Tibial nerve (tissue), 4 donors: ENCODE measurements around the gene SPATA24. TPM values are rescaled to one million over a fixed set of nuclear protein-coding genes. Genes with fewer than 3 reads are reported as not detected.
"Not testable (repeated sequence)": the region's sequence is repeated elsewhere in the genome, so short reads cannot be mapped to it uniquely, and the experiment has no call there.

Source experiments
- DNase-seq, 2 donors: peaks; one replicate each; pipeline ENCODE4 v3.0.0-alpha.2; 2019; ENCODE audit warnings: low spot score in 2 of 2
- H3K27ac ChIP-seq, 4 donors: fragments of 200-600 bp; sonication (generic) in 3 of 4; one replicate each; pipeline ENCODE4 v1.5.1; 2017 to 2019; ENCODE audit warnings: mild to moderate bottlenecking in 1 of 4
- H3K27me3 ChIP-seq, 2 donors: fragments of 200-600 bp; sonication (generic) in 1 of 2; one replicate each; pipeline versions ENCODE4 v1.5.1 to v1.6.0; 2017 to 2019
- H3K36me3 ChIP-seq, 3 donors: fragments of 200-600 bp; sonication (generic); one replicate each; pipeline ENCODE4 v1.5.1; 2018 to 2019
- H3K4me1 ChIP-seq, 4 donors: fragments of 200-600 bp; sonication (generic) in 3 of 4; one replicate each; pipeline ENCODE4 v1.5.1; 2017 to 2019
- H3K4me3 ChIP-seq, 4 donors: fragments of 200-600 bp; sonication (generic) in 3 of 4; one replicate each; pipeline ENCODE4 v1.5.1; 2017 to 2019; ENCODE audit warnings: mild to moderate bottlenecking in 1 of 4, moderate library complexity in 1 of 4
- H3K9me3 ChIP-seq, 4 donors: fragments of 200-600 bp; sonication (generic) in 3 of 4; one replicate each; pipeline ENCODE4 v1.5.1; 2017 to 2019
- EP300 ChIP-seq, 2 donors: sonication (generic); formaldehyde crosslinking; IDR thresholded peaks; one replicate each; pipeline ENCODE4 v1.6.1; 2017; ENCODE audit warnings: antibody characterized with exemption in 2 of 2, mild to moderate bottlenecking in 1 of 2
- POLR2A ChIP-seq, 2 donors: fragments of 450-650 bp; IDR thresholded peaks; one replicate each; pipeline ENCODE4 v1.6.1; 2017; ENCODE audit warnings: antibody characterized with exemption in 2 of 2, mild to moderate bottlenecking in 2 of 2, moderate library complexity in 2 of 2
- WGBS, 2 donors: methylation state at CpG; one replicate each; pipeline ENCODE4 v1.1.5; 2018; 5-methylcytosine and 5-hydroxymethylcytosine counted together
- total RNA-seq, 4 donors: library from RNA; depleted of rRNA; stranded (reverse); fragments of >200 nt; gene quantifications; one replicate each; pipeline ENCODE4 v1.1.0, GENCODE V29; 2016
- TF ChIP-seq, protein P1 (sequence below), 5 experiments: fragments of 200-600 bp in 3 of 5; fragments of 450-650 bp in 2 of 5; sonication (generic) in 3 of 5; IDR thresholded peaks; one replicate each; pipeline ENCODE4 v1.5.1; 2016 to 2019; ENCODE audit warnings: antibody characterized with exemption in 5 of 5, mild to moderate bottlenecking in 3 of 5, moderate library complexity in 2 of 5

The SPATA24 gene
- total RNA-seq, 4 donors from 2014 or later: 1.9 to 7.2 TPM; not detected in 2

DNA sequence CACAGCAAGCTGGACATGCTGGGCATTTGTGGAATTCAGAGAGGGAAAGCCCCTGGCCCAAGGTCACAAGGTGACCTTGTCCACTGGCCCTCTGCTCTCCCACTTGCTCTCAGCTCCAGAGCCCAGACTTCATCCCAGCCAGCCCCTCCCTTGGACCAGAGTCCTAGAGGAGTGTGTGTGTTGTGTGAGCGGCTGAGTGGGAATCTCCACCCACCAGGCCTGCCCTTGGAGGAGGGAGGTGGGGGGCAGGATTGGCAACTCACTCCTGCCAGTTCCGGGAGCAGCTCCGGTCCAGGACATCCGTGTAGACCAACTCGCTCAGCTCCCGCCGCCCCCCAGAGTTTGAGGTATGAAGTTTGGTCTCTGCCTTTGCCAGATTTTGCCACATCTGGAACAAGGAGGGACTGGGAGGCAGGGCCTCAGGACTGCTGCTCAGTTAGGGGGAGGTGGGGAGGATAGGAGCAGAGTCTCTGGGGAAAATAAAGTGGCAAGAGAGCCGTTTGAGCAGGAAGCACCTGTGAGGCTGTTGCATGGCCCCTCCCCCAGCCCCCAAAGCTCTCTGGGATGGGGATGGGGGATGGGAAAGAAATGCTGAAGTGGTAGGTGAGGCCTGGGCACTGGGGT is 15.6 kb downstream of the SPATA24 start:
- peak overlapping the region in 1 of 4 donors; percentile 59 for H3K27ac ChIP-seq
- WGBS, 2 donors: 20 to 28% methylated on average over 8 of the region's 8 CpGs
- peak overlapping the region in 1 of 4 donors; percentile 6 for H3K4me3 ChIP-seq
- H3K9me3 ChIP-seq: no peaks in the 10 kb centered on the region
- peaks cover 0 to 8% of the 10 kb centered on the region in 2 donors for H3K27me3 ChIP-seq
- peaks cover 0 to 39% (median 20%) of the 10 kb centered on the region in 4 donors for H3K4me1 ChIP-seq
- DNase-seq: no peak
- TF ChIP-seq, protein P1, sequence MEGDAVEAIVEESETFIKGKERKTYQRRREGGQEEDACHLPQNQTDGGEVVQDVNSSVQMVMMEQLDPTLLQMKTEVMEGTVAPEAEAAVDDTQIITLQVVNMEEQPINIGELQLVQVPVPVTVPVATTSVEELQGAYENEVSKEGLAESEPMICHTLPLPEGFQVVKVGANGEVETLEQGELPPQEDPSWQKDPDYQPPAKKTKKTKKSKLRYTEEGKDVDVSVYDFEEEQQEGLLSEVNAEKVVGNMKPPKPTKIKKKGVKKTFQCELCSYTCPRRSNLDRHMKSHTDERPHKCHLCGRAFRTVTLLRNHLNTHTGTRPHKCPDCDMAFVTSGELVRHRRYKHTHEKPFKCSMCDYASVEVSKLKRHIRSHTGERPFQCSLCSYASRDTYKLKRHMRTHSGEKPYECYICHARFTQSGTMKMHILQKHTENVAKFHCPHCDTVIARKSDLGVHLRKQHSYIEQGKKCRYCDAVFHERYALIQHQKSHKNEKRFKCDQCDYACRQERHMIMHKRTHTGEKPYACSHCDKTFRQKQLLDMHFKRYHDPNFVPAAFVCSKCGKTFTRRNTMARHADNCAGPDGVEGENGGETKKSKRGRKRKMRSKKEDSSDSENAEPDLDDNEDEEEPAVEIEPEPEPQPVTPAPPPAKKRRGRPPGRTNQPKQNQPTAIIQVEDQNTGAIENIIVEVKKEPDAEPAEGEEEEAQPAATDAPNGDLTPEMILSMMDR (IDR thresholded peaks at IDR 0.05): no peak
- TF ChIP-seq POLR2A (IDR thresholded peaks at IDR 0.05): no peak
- TF ChIP-seq EP300 (IDR thresholded peaks at IDR 0.05): no peak
- no peaks in the 10 kb centered on the region for H3K36me3 ChIP-seq

DNA sequence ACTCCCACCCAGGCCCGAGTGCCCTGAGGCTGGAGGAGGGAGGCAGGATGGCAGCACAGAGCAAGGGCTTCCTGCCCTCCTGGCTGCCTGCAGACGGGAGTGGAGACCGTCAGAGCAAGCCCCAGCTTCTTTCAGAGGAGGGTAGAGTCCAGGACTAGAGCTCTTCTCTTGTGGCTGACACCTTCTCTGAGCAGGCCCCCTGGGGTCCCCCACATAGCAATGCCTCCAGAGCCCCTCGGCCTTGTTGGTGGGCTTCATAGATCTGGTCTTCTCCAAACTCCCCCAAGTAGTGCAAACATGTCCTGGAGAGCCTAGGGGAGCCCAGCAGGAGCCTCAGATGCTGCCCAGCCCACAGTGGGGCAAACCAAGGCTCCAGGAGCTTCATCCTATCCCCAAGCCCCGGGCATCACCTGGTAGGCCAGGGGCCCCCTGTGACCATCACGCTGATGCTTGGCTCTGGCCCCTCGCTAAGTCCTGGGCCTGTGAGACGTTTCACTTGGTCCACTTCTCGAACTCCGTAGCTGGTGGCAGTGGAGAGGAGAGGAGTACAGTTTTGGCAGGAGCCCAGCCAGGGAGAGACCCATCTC is 16.2 kb downstream of the SPATA24 start:
- Histone ChIP-seq H3K27ac (peak overlapping the region in 1 of 4 donors; percentile 59), H3K27me3 (peaks cover 0 to 2% of the 10 kb centered on the region in 2 donors), H3K4me3 (no peak overlapping the region), H3K36me3 (no peaks in the 10 kb centered on the region), H3K4me1 (peaks cover 0 to 32% (median 15%) of the 10 kb centered on the region in 4 donors), H3K9me3 (no peaks in the 10 kb centered on the region)
- DNase-seq: no peak
- TF ChIP-seq EP300 (IDR thresholded peaks at IDR 0.05): no peak
- TF ChIP-seq POLR2A (IDR thresholded peaks at IDR 0.05): no peak
- TF ChIP-seq, protein P1 (IDR thresholded peaks at IDR 0.05): no peak
- WGBS, 2 donors: 62 to 73% methylated on average over 8 to 10 of the region's 10 CpGs

DNA sequence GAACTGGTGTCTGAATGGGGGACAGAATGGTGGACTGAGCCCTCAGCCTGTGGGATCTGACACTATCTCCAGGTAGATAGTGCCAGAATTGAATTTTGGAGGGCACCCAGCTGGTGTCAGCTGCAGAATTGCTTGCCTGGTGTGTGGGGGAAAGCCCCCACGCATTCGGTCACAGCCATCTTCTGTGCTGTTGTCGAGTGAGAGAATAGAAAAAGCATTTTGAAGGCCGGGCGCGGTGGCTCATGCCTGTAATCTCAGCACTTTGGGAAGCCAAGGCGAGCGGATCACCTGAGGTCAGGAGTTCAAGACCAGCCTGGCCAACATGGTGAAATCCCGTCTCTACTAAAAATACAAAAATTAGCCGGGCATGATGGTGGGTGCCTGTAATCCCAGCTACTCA is 16.9 kb downstream of the SPATA24 start:
- not testable (repeated sequence) for DNase-seq, H3K27me3 ChIP-seq, H3K9me3 ChIP-seq, H3K36me3 ChIP-seq, H3K4me3 ChIP-seq, H3K27ac ChIP-seq
- WGBS, 2 donors: 95 to 96% methylated on average over 10 of the region's 10 CpGs
- H3K4me1 ChIP-seq: peaks cover 0 to 32% (median 11%) of the 10 kb centered on the region in 4 donors

DNA sequence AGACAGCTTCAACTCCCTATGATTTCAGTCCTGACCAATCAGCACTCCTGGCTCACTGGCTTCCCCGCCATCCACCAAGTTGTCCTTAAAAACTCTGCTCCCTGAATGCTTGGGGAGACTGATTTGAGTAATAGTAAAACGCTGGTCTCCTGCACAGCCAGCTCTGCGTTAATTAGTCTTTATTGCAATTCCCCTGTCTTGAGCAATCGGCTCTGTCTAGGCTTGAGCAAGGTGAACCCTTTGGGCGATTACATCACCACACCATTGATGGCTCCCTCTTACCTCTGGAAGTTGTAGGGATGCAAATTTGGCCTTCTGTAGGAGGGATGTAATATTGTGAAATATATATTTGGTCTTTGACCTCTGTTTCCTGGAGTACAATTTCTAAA is 17.8 kb downstream of the SPATA24 start:
- H3K4me1 ChIP-seq: peaks cover 0 to 27% (median 9%) of the 10 kb centered on the region in 4 donors
- H3K27ac ChIP-seq: no peak overlapping the region
- H3K36me3 ChIP-seq: no peaks in the 10 kb centered on the region
- DNase-seq: no peak
- no peak overlapping the region for H3K4me3 ChIP-seq
- WGBS, 2 donors: 81 to 87% methylated on average over 5 of the region's 5 CpGs
- no peaks in the 10 kb centered on the region for H3K27me3 ChIP-seq
- H3K9me3 ChIP-seq: no peaks in the 10 kb centered on the region
- no peak for TF ChIP-seq EP300 (IDR thresholded peaks at IDR 0.05)
- no peak for TF ChIP-seq POLR2A (IDR thresholded peaks at IDR 0.05)
- TF ChIP-seq, protein P1 (IDR thresholded peaks at IDR 0.05): no peak

DNA sequence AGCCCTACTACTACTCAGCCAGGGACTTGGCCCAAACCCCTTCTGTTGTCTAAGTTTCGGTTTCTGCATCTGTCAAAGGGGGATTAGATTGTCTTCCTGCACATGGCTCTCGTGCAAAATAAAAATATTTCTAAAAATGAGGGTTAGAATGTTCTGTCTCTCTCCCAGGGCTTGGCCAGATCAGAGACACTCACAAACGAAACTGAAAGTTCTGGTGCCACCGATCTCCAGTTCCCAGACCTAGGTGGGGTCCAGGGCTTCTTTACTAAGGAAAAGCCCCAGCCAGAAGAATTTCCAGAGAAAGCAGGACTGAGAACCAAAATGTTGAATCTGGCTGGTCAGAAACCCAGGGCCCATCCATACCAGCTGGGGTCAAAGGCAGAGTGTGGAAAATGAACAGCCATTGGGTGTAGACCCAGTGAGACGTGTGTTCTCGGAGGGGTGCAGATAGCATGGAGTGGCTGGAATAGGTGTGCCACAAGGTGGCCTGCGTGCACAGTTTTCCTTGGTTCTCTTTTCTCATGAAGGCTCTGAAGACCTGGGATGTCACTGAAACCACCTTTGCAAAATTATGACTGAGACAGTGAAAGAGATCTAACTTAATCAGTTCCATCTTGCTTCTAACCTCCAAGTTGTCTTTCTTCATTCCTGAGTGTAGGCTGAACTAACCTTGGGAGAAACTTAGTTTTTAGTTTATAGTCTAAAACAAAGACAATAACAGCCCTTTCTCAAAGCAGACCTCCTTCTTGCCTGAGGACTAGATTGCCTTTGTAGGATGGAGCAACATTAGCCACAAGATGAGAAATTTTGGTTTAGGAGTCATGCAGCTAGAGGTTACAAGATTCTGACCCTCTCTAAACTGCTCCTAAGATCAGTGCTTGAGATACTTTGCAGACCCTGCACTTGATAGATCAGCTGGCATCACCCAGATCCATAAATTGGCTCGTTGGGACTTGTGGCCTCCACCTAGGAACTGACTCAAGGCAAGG is 18.5 kb downstream of the SPATA24 start:
- Histone ChIP-seq H3K27ac (peak overlapping the region in 3 of 4 donors; percentile 42 to 62 (median 43)), H3K4me1 (peaks cover 0 to 22% (median 9%) of the 10 kb centered on the region in 4 donors), H3K4me3 (peak overlapping the region in 2 of 4 donors; percentile 28 to 29), H3K36me3 (no peaks in the 10 kb centered on the region), H3K9me3 (no peaks in the 10 kb centered on the region), H3K27me3 (no peaks in the 10 kb centered on the region)
- WGBS, 2 donors: 51 to 53% methylated on average over 8 of the region's 8 CpGs
- TF ChIP-seq EP300 (IDR thresholded peaks at IDR 0.05): no peak
- TF ChIP-seq POLR2A (IDR thresholded peaks at IDR 0.05): no peak
- TF ChIP-seq, protein P1 (IDR thresholded peaks at IDR 0.05): no peak
- DNase-seq: no peak
